H9 (cell line): ENCODE results near the gene ULK4. TPM values are rescaled to one million over a fixed set of nuclear protein-coding genes. Genes with fewer than 3 reads are reported as not detected.

Source experiments
- DNase-seq: peaks from one replicate; pipeline ENCODE4 v3.0.0-alpha.2; 2017
- H2AFZ ChIP-seq: one replicate; pipeline ENCODE4 v1.6.1; 2013; ENCODE audit warnings: mild to moderate bottlenecking, low read length, control low read depth, moderate library complexity
- H2AK5ac ChIP-seq: 2 replicates; pipeline ENCODE4 v1.6.1; 2013; ENCODE audit warnings: low read length, control low read depth, mixed read lengths; ENCODE audit not compliant: insufficient read length
- H2BK120ac ChIP-seq: one replicate; pipeline ENCODE4 v1.6.1; 2013; ENCODE audit warnings: low read depth, mild to moderate bottlenecking, low read length, control low read depth, inconsistent platforms; ENCODE audit not compliant: poor library complexity, severe bottlenecking
- H2BK12ac ChIP-seq: 2 replicates; pipeline ENCODE4 v1.6.1; 2013; ENCODE audit warnings: low read length, control low read depth, mixed read lengths, low read depth; ENCODE audit not compliant: insufficient read length
- H2BK15ac ChIP-seq: 2 replicates; pipeline ENCODE4 v1.6.1; 2013; ENCODE audit warnings: low read depth, low read length, control low read depth
- H2BK20ac ChIP-seq: one replicate; pipeline ENCODE4 v1.6.1; 2013; ENCODE audit warnings: low read depth, mild to moderate bottlenecking, low read length, control low read depth, inconsistent platforms; ENCODE audit not compliant: poor library complexity, severe bottlenecking
- H2BK5ac ChIP-seq: 2 replicates; pipeline ENCODE4 v1.6.1; 2013; ENCODE audit warnings: low read length, control low read depth, mixed read lengths; ENCODE audit not compliant: insufficient read length
- H3K14ac ChIP-seq: 2 replicates; pipeline ENCODE4 v1.6.1; 2013; ENCODE audit warnings: low read length, control low read depth; ENCODE audit not compliant: insufficient read depth
- H3K18ac ChIP-seq: 2 replicates; pipeline ENCODE4 v1.6.1; 2013; ENCODE audit warnings: low read depth, mild to moderate bottlenecking, mixed read lengths, low read length, control low read depth; ENCODE audit not compliant: insufficient read length
- H3K23ac ChIP-seq: 2 replicates; pipeline ENCODE4 v1.6.1; 2013; ENCODE audit warnings: low read length, control low read depth, mixed read lengths, low read depth; ENCODE audit not compliant: insufficient read length
- H3K23me2 ChIP-seq: 2 replicates; pipeline ENCODE4 v1.6.1; 2013; ENCODE audit warnings: low read depth, mild to moderate bottlenecking, mixed read lengths, low read length, control low read depth; ENCODE audit not compliant: insufficient read length, poor library complexity, severe bottlenecking
- H3K27ac ChIP-seq: 2 replicates; pipeline ENCODE4 v1.5.1; 2013; ENCODE audit warnings: low read length, control low read depth, mixed read lengths, low read depth; ENCODE audit not compliant: insufficient read length
- H3K27me3 ChIP-seq: 2 replicates; pipeline ENCODE4 v1.6.1; 2013; ENCODE audit warnings: low read length, control low read depth, inconsistent platforms; ENCODE audit not compliant: insufficient read depth
- H3K4ac ChIP-seq: 2 replicates; pipeline ENCODE4 v1.6.1; 2013; ENCODE audit warnings: low read depth, mild to moderate bottlenecking, control low read depth, inconsistent platforms, low read length, moderate library complexity
- H3K4me1 ChIP-seq: 2 replicates; pipeline ENCODE4 v1.6.1; 2013; ENCODE audit warnings: low read length, control low read depth, inconsistent platforms; ENCODE audit not compliant: insufficient read depth
- H3K4me2 ChIP-seq: 2 replicates; pipeline ENCODE4 v1.6.1; 2013; ENCODE audit warnings: low read length, control low read depth, mixed read lengths; ENCODE audit not compliant: insufficient read length, insufficient read depth
- H3K56ac ChIP-seq: 2 replicates; pipeline ENCODE4 v1.6.1; 2013; ENCODE audit warnings: low read depth, mild to moderate bottlenecking, mixed read lengths, low read length, control low read depth; ENCODE audit not compliant: insufficient read length
- H3K79me1 ChIP-seq: 2 replicates; pipeline ENCODE4 v1.6.1; 2013; ENCODE audit warnings: low read depth, mild to moderate bottlenecking, moderate library complexity, low read length, control low read depth, inconsistent platforms; ENCODE audit not compliant: insufficient read depth, poor library complexity, severe bottlenecking
- H3K79me2 ChIP-seq: 2 replicates; pipeline ENCODE4 v1.6.1; 2013; ENCODE audit warnings: low read length, control low read depth, inconsistent platforms; ENCODE audit not compliant: insufficient read depth
- H3K9ac ChIP-seq: 2 replicates; pipeline ENCODE4 v1.6.1; 2013; ENCODE audit warnings: low read length, control low read depth, mixed read lengths; ENCODE audit not compliant: insufficient read length; ENCODE audit errors: extremely low read depth
- H3K9me3 ChIP-seq: one replicate; pipeline ENCODE4 v1.6.1; 2013; ENCODE audit warnings: low read depth, low read length, inconsistent platforms; ENCODE audit not compliant: control insufficient read depth
- H3T11ph ChIP-seq: one replicate; pipeline ENCODE4 v1.6.1; 2013; ENCODE audit warnings: mild to moderate bottlenecking, low read length, control low read depth, inconsistent platforms
- H4K20me1 ChIP-seq: one replicate; pipeline ENCODE4 v1.6.1; 2013; ENCODE audit not compliant: control insufficient read depth, insufficient read length, insufficient read depth
- H4K5ac ChIP-seq: 2 replicates; pipeline ENCODE4 v1.6.1; 2013; ENCODE audit warnings: low read depth, mild to moderate bottlenecking, mixed read lengths, low read length, control low read depth; ENCODE audit not compliant: insufficient read length
- H4K8ac ChIP-seq: replicated peaks from 2 replicates; pipeline ENCODE4 v1.6.1; 2013; ENCODE audit warnings: low read length, control low read depth, mixed read lengths, low read depth; ENCODE audit not compliant: insufficient read length
- H4K91ac ChIP-seq: 2 replicates; pipeline ENCODE4 v1.6.1; 2013; ENCODE audit warnings: low read depth, mild to moderate bottlenecking, moderate library complexity, mixed read lengths, low read length, control low read depth; ENCODE audit not compliant: insufficient read length
- H3K27ac Mint-ChIP-seq, 3 experiments: 2 replicates in 2 of 3; 3 replicates in 1 of 3; pipeline ENCODE4 v1.8.0; 2020 to 2021; ENCODE audit warnings: mixed read lengths in 3 of 3, mild to moderate bottlenecking in 1 of 3, moderate library complexity in 1 of 3
- H3K27me3 Mint-ChIP-seq: 2 replicates; pipeline ENCODE4 v1.8.0; 2021; ENCODE audit warnings: low read depth, mild to moderate bottlenecking, moderate library complexity, mixed read lengths
- H3K36me3 Mint-ChIP-seq, 3 experiments: 2 replicates in 2 of 3; 3 replicates in 1 of 3; pipeline ENCODE4 v1.8.0; 2020 to 2021; ENCODE audit warnings: low read depth in 3 of 3, mixed read lengths in 3 of 3; ENCODE audit not compliant: insufficient read depth in 1 of 3
- H3K4me1 Mint-ChIP-seq, 2 experiments: 2 replicates each; pipeline ENCODE4 v1.8.0; 2020; ENCODE audit warnings: mixed read lengths in 2 of 2
- H3K4me3 Mint-ChIP-seq, 2 experiments: 2 replicates in 1 of 2; 3 replicates in 1 of 2; pipeline ENCODE4 v1.8.0; 2020 to 2021; ENCODE audit warnings: mild to moderate bottlenecking in 2 of 2, mixed read lengths in 2 of 2, moderate library complexity in 1 of 2
- H3K9me3 Mint-ChIP-seq, 2 experiments: 2 replicates in 1 of 2; 3 replicates in 1 of 2; pipeline ENCODE4 v1.8.0; 2020; ENCODE audit warnings: mild to moderate bottlenecking in 2 of 2, mixed read lengths in 2 of 2, moderate library complexity in 1 of 2
- CTCF ChIP-seq: fragments of 200-600 bp; sonication (generic); conservative IDR thresholded peaks from 3 replicates; pipeline ENCODE4 v1.8.0; 2021; ENCODE audit warnings: antibody characterized with exemption, mild to moderate bottlenecking
- WGBS: extraction: QIAGEN DNeasy Blood & Tissue Kit; methylation state at CpG from one replicate; pipeline ENCODE4 v1.1.7; 2013; ENCODE audit warnings: missing lambda C conversion rate, low lambda C conversion rate, mixed read lengths; ENCODE audit not compliant: insufficient read length; ENCODE audit errors: extremely low coverage; 5-methylcytosine and 5-hydroxymethylcytosine counted together
- total RNA-seq: library from RNA; stranded (reverse); gene quantifications from 2 replicates; pipeline ENCODE4 v1.2.1, GENCODE V29; 2021

Gene ULK4
- total RNA-seq, 1 experiment from 2014 or later: 12.9 TPM

- Histone ChIP-seq H2BK120ac (no peak overlapping the region), H4K5ac (no peak overlapping the region), H3K18ac (no peak overlapping the region), H2AFZ (no peak overlapping the region), H3K4me2 (no peak overlapping the region), H3K56ac (no peak overlapping the region), H3K79me2 (no peaks in the 10 kb centered on the region), H2BK15ac (no peak overlapping the region), H3K27ac (no peak overlapping the region), H3K9ac (no peak overlapping the region), H3K14ac (no peak overlapping the region), H3K4me1 (no peaks in the 10 kb centered on the region), H3K27me3 (no peaks in the 10 kb centered on the region), H2BK12ac (no peak overlapping the region), H2BK5ac (peak overlapping the region; percentile 53), H4K91ac (no peak overlapping the region), H2AK5ac (no peak overlapping the region), H3T11ph (no peak overlapping the region), H3K79me1 (no peaks in the 10 kb centered on the region), H4K20me1 (no peaks in the 10 kb centered on the region), H4K8ac (no peak overlapping the region), H2BK20ac (no peak overlapping the region), H3K23me2 (no peaks in the 10 kb centered on the region), H3K9me3 (no peaks in the 10 kb centered on the region), H3K4ac (no peak overlapping the region), H3K23ac (no peak overlapping the region)
- H3K36me3 Mint-ChIP-seq: no peaks in the 10 kb centered on the region
- H3K4me3 Mint-ChIP-seq: no peak overlapping the region
- H3K9me3 Mint-ChIP-seq: no peaks in the 10 kb centered on the region; a peak in 1 of 5 replicates
- no peaks in the 10 kb centered on the region for H3K27me3 Mint-ChIP-seq
- H3K27ac Mint-ChIP-seq: peak overlapping the region in 2 of 3 experiments; percentile 58 to 69; a peak in 2 of 7 replicates
- no peak for DNase-seq
- H3K4me1 Mint-ChIP-seq: peaks cover 9 to 12% of the 10 kb centered on the region in 2 experiments
- TF ChIP-seq CTCF: no peak
- no CpG with 5 or more reads among the region's 4 CpGs for WGBS
Observed at GRCh38 chr3:41290736-41291135, 671.2 kb downstream of the ULK4 start.
